GM21825 (cell line): ENCODE data around the gene ATXN10.
"Not testable (repeated sequence)": the region's sequence is repeated elsewhere in the genome, so short reads cannot be mapped to it uniquely, and the experiment has no call there.

ENCODE experiments used
- ATAC-seq: cut with Tn5 transposase; IDR thresholded peaks from one replicate; pipeline ENCODE4 v1.9.1; 2021; ENCODE audit warnings: mild to moderate bottlenecking, moderate library complexity; ENCODE audit not compliant: unreplicated experiment

ATXN10 gene

DNA sequence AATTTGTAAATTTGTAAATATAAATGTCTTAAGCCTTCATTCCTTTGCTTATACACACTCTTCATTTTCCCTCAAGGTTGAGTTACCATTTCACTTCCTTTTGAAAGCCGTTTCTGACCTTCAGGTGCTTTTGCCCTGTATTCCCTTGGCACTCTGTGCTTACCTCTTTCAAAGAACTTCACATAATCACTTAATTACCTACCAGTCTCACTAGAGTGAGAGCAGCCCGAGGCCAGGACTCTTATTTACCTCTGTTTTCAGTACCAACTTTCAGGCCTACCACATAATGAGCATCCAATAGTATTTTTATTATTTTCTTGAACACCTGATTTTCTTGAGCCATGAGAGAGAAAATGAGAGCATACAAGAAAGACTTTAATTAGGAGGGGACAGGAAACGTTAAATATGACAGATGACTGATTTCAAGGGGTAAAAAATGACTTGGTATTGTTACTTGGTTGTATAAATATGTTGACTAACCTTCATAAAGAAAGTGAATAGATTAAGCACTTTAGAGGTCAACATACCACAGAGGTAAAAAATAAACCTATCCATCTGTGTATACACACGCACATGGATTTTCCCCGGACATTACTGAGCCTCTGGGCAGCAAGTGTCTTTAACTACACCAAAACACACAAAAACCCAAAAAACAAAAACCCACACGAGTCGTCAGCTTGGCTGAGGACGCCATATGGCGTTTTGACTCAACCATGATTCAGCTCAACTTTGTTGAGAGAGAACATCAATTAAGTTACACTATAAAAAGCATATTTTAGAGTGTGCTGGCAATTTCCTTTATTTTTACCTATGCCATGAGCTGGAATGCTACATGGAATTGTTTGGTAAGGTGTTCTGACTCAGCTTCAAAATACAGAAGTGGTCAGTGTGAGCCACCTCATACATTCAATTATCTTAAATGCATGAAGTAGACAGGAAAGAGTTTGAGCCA lies 7.6 kb downstream of the ATXN10 start:
- ATAC-seq: no peak

DNA sequence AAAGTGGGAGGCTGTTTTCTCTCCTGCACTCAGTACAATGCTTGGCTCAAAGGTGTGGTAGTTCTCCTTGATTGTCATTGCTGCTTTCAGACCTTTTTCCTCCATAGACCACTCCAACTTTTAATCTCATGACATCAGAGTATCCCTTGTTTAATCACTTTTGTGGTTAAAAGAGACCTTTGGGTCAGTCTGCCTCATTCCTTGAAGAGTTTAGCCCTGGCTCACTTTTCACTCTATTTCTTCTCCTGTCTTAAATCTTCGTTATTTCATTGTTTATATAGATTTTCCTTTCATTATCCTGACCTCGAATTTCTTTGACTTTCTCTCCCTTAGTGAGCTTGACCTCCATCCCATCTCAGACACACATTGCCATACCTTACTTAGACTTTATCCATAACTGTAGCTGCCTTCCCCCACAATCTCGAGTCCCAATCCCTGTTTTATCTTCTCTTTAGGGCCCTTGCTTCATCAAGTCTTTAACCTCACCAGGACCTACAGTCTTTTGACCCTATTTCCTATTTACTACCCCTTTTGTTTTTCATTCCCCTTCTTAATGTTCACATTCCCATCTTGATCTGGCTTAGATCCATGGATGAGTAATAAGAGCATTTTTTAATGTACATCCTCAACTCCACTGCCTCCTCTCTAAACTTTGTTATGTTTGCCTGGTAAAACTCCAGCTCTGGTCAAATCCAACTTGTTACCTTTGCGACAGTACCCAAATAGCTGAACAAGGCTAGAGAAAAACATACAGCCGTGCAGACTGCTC lies 9.5 kb downstream of the ATXN10 start:
- ATAC-seq: no peak

DNA sequence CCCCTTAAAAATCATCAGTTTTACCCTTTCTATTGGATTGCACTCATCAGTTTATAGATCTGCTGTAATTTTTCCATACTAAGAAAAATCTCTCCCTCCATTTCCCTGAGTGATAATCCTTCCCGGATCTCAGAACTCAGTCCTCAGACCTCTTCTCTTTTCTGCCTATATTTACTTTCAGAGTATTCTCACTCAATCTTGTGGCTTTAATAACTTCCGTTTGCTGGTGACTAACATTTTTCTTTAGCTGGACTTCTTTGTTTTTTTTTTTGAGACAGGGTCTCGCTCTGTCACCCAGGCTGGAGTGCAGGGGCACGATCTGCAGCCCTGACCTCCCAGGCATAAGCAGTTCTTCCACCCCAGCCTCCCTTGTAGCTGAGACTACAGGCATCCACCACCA lies 10.4 kb downstream of the ATXN10 start:
- ATAC-seq: no peak

GRCh38 chr22:45682773-45683172 lies 11.1 kb downstream of the ATXN10 start:
- ATAC-seq: not testable (repeated sequence)

DNA sequence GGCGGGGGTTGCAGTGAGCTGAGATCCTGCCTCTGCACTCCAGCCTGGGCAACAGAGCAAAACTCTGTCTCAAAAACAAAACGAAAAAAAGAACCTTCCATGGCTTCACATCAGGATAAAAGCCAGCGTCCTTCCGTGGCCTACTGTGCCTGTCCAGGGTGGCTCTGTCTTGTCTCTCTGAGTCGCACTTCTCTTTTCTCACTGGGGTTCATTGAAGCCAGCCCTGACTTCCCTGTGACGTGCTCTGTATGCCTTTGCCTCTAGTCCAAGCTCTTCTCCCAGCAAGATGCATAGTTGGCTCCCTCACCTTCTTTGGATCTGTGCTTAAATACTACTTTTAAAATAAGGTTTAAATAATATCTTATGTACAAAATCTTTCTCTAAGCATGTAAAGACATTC lies 11.6 kb downstream of the ATXN10 start:
- no peak for ATAC-seq

DNA sequence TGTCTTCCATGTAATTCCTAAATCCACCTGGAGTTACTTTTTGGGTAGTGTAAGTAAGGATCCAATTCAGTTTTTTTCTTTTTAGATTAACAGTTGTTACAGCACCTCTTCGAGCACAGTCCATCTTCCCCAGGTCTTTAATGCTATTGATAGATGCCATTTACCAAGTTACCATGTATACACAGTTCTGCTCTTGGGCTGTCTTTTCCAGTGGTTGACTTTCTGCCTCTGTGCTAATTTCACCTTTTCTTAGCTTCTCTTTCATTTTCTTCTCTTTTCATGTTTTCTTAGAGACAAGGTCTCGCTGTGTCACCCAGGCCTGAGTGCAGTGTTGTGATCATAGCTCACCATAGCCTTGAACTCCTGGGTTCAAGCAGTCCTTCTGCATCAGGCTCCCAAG lies 12.0 kb downstream of the ATXN10 start:
- no peak for ATAC-seq

- no peak for ATAC-seq
These were observed 12.5 kb downstream of the ATXN10 start for GRCh38 chr22:45684169-45684568.

- ATAC-seq: no peak
These were observed 13.3 kb downstream of the ATXN10 start for GRCh38 chr22:45684752-45685574.

GRCh38 chr22:45686004-45686403 lies 14.4 kb downstream of the ATXN10 start:
- no peak for ATAC-seq

- no peak for ATAC-seq
These were observed 15.2 kb downstream of the ATXN10 start for GRCh38 chr22:45686836-45687235.

- ATAC-seq: no peak
These were observed 17.0 kb downstream of the ATXN10 start for GRCh38 chr22:45688600-45689080.

DNA sequence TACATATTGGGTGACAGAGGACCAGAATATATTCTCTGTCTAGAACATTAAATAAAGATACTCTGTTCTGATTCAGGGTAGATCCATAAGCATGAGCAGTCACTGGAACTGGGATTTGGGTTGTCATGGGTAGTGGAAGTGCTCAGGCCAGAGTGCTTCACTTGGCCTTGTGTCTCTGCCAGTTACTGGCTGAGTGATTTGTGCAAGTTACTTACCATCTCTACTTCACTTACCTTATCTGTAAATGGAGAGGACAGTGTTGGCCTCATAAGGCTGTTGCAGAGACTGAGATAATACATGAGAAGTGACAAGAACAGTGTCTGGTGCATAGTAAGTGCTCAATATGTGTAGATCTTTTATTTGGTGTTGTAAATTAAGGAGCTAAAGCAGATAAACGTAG lies 17.6 kb downstream of the ATXN10 start:
- no peak for ATAC-seq

DNA sequence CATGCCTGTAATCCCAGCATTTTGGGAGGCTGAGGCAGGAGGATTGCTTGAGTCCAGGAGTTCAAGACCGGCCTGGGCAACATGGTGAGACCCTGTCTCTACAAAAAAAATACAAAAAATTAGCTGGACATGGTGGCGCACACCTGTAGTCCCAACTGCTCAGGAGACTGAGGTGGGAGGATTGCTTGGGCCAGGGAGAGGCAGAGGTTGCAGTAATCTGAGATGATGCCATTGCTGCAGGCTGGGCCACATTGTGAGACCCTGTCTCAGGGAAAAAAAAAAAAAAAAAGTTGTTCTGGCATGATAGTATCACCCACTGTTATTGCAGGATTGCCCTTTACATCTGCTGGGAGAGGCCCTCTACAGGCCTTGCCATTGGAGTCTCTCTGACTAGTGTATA lies 18.4 kb downstream of the ATXN10 start:
- ATAC-seq: no peak

DNA sequence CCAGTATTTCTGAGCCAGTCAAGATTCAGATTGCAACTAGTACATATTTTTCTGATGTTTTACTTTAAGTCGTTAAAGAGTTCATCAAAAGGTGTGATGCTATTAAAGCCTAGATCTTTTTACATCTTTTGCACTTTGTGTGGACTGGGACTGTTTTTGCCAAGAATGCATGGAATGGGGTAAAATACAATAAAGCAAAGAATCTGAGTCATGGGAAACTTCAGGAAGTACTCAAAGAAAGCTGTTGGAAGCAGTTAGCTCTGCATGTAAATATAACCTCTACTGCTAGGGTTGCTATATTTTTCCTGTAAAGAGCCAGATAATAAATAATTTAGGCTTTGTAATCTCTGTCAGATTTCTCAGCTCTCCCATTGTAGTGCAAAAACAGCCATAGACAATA lies 20.9 kb downstream of the ATXN10 start:
- ATAC-seq: no peak

DNA sequence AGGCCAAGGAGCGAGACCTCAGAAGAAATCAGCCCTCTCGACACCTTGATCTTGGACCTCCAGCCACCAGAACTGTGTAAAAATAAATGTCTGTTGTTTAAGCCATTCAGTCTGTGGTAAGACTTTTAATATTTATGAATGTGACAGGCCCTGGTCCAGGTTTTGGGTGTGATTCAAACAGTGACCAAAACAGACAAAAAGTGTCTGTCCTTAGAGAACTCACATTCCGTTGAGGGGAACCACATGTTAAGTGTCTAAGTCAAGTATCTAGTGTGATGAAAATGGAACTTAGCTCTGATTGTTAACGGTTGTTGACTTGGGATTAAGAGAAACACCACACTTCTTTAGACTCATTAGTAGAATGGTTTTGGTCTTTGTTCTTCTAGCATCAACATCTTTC lies 22.2 kb downstream of the ATXN10 start:
- ATAC-seq: no peak

GRCh38 chr22:45696227-45696626 lies 24.6 kb downstream of the ATXN10 start:
- ATAC-seq: no peak

DNA sequence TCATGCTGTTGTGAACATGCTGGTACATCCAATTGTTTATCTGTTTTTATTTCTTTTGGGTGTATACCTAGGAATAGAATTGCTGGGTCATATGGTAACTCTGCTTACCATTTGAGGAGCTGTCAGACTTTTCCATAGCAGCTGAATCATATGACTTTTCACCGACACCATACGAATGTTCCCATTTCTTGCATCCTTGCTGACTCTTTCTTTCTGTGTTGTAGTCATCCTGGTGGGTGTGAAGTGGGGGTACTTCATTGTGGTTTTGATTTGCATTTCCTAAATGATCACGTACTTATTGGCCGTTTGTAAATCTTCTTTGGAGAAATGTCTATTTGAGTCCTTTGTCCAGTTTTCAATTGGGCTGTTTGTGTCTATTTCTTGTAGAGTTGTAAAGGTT lies 26.5 kb downstream of the ATXN10 start:
- no peak for ATAC-seq

DNA sequence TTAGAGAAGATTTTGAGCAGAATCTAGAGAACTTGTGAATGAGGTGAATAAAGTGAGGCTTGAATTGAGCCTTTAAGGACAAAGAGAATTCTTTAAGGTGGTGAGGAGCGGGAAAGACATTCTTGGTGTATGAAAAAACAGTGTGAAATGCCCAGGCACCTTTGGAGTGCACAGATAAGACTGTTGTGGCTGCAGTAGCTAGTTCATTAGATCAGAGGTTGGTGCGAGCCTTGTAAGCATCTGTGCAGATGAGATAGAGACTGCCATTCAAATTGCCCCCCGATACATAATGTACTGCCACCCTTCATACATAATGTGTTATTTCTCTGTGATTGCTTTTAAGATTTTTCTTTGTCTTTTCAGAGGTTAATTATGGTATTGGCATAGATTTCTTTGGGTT lies 31.3 kb downstream of the ATXN10 start:
- ATAC-seq: no peak

GRCh38 chr22:45703758-45704157 lies 32.1 kb downstream of the ATXN10 start:
- no peak for ATAC-seq

- ATAC-seq: no peak
These were observed 33.0 kb downstream of the ATXN10 start for GRCh38 chr22:45704648-45705047.

DNA sequence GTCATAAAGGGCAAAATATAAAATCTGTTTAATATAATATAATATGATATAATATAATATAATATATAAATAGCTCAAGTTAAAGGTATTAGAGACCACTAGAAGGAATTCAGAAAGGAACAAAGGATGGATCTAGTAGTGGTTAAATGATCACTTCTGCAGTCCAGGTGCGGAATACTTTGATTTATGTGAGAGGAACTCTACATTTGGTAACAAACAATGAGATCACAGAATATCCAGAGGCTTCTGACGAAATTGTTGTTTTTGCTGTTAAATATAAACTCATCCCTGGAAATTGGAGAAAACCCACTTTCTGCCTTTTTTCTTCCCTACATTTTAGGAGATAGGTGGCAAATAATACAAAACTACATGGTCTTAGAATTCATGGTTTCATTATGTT lies 36.0 kb downstream of the ATXN10 start:
- ATAC-seq: no peak
